HG03045 (cell line): ENCODE results near the gene BBC3.

Experiments used
- ATAC-seq: cut with Tn5 transposase; IDR thresholded peaks from one replicate; pipeline ENCODE4 v1.9.1; 2021; ENCODE audit warnings: mild to moderate bottlenecking, moderate library complexity; ENCODE audit not compliant: unreplicated experiment

Gene BBC3

GRCh38 chr19:47197141-47197540 is 33.9 kb downstream of the BBC3 start:
- ATAC-seq = no peak

GRCh38 chr19:47195434-47195833 is 35.6 kb downstream of the BBC3 start:
- no peak for ATAC-seq

GRCh38 chr19:47190167-47190727 is 40.8 kb downstream of the BBC3 start:
- ATAC-seq = no peak

- no peak for ATAC-seq
These were observed 42.4 kb downstream of the BBC3 start for GRCh38 chr19:47188507-47189033.

- ATAC-seq = no peak
These were observed 43.2 kb downstream of the BBC3 start for GRCh38 chr19:47187797-47188196.

- no peak for ATAC-seq
These were observed 43.7 kb downstream of the BBC3 start for GRCh38 chr19:47187335-47187655.

GRCh38 chr19:47186446-47187334 is 44.3 kb downstream of the BBC3 start:
- ATAC-seq = peak; percentile 83

GRCh38 chr19:47183601-47184000 is 47.4 kb downstream of the BBC3 start:
- ATAC-seq = no peak

- ATAC-seq = no peak
These were observed 51.2 kb downstream of the BBC3 start for GRCh38 chr19:47179653-47180310.

- ATAC-seq = no peak
These were observed 54.3 kb downstream of the BBC3 start for GRCh38 chr19:47176627-47177090.

- ATAC-seq = no peak
These were observed 54.9 kb downstream of the BBC3 start for GRCh38 chr19:47176071-47176626.

GRCh38 chr19:47172666-47173455 is 58.1 kb downstream of the BBC3 start:
- no peak for ATAC-seq
